Smooth muscle cell (in vitro differentiated cells): ENCODE data around the gene ADK. TPM values are rescaled to one million over a fixed set of nuclear protein-coding genes. Genes with fewer than 3 reads are reported as not detected.

ENCODE experiments used
- DNase-seq: peaks from one replicate; lab custom pipeline; 2025; ENCODE audit not compliant: unreplicated experiment; lab: John Stamatoyannopoulos, UW
- H2AFZ ChIP-seq: fragments of 200-600 bp; sonication (generic); 2 replicates; pipeline ENCODE4 v1.6.0; 2016; ENCODE audit warnings: antibody characterized with exemption, low read depth, mild to moderate bottlenecking
- H3F3A ChIP-seq: fragments of 200-600 bp; sonication (generic); 2 replicates; pipeline ENCODE4 v1.6.0; 2017; ENCODE audit warnings: antibody characterized with exemption, low read depth
- H3K27ac ChIP-seq: fragments of 200-600 bp; sonication (generic); 2 replicates; pipeline ENCODE4 v1.5.1; 2016; ENCODE audit warnings: low read depth, mild to moderate bottlenecking
- H3K27me3 ChIP-seq: fragments of 200-600 bp; sonication (generic); 2 replicates; pipeline ENCODE4 v1.6.1; 2016; ENCODE audit warnings: low read depth, mild to moderate bottlenecking
- H3K36me3 ChIP-seq: fragments of 200-600 bp; sonication (generic); 2 replicates; pipeline ENCODE4 v1.5.1; 2016; ENCODE audit warnings: low read depth
- H3K4me1 ChIP-seq: fragments of 200-600 bp; sonication (generic); 2 replicates; pipeline ENCODE4 v1.5.1; 2016; ENCODE audit warnings: low read depth
- H3K4me2 ChIP-seq: fragments of 200-600 bp; sonication (generic); 2 replicates; pipeline ENCODE4 v1.6.0; 2016; ENCODE audit warnings: mild to moderate bottlenecking
- H3K4me3 ChIP-seq: fragments of 200-600 bp; sonication (generic); 2 replicates; pipeline ENCODE4 v1.5.1; 2016; ENCODE audit warnings: mild to moderate bottlenecking
- H3K79me2 ChIP-seq: fragments of 200-600 bp; sonication (generic); 2 replicates; pipeline ENCODE4 v1.6.0; 2016; ENCODE audit warnings: low read depth, mild to moderate bottlenecking
- H3K9ac ChIP-seq: fragments of 200-600 bp; sonication (generic); 2 replicates; pipeline ENCODE4 v1.6.0; 2016; ENCODE audit warnings: low read depth
- H3K9me3 ChIP-seq: fragments of 200-600 bp; sonication (generic); replicated peaks from 2 replicates; pipeline ENCODE4 v1.5.1; 2016; ENCODE audit warnings: low read depth
- H4K20me1 ChIP-seq: fragments of 200-600 bp; sonication (generic); 2 replicates; pipeline ENCODE4 v1.6.0; 2016; ENCODE audit warnings: low read depth
- WGBS: methylation state at CpG from one replicate; pipeline ENCODE4 v1.1.7; 2016; ENCODE audit warnings: low lambda C conversion rate; 5-methylcytosine and 5-hydroxymethylcytosine counted together
- polyA plus RNA-seq: library from polyadenylated mRNA; unstranded; fragments of >200 nt; fragmentation: Nextera tagmentation; extraction: Ambion mirVana; gene quantifications from 2 replicates; pipeline ENCODE4 v1.2.1, GENCODE V29; 2016
- total RNA-seq: library from RNA; depleted of rRNA; stranded (reverse); fragments of >200 nt; gene quantifications from 2 replicates; pipeline ENCODE4 v1.2.3, GENCODE V29; 2014
- TF ChIP-seq, protein P1 (sequence below): fragments of 200-600 bp; sonication (generic); IDR thresholded peaks from 2 replicates; pipeline ENCODE4 v1.5.1; 2017; ENCODE audit warnings: borderline replicate concordance, mild to moderate bottlenecking, antibody characterized with exemption; ENCODE audit not compliant: insufficient read depth, poor library complexity, severe bottlenecking

Gene ADK
- total and polyA plus RNA-seq, 2 experiments from 2014 or later, result 19.4 to 25.1 TPM

DNA sequence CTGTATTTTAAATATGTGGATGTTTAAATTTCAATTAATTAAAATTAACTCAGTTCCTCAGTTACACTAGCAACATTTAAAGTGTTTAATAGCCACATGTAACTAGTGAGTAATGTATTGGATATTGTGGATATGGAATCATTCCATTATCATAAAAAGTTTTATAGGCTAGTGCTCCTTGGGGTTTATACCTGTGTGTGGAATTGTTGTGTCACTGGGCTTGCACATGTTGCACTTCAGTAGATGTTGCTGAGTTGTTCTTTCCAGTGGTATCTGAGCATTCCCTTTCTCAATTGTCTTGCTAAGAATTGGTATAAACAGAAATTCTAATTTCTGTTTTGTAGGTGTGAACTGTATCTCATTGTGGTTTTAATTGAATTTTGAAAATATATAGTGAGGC, 113.0 kb downstream of the ADK start:
- Histone ChIP-seq H3K4me2 (no peak overlapping the region), H3K4me1 (no peaks in the 10 kb centered on the region), H3F3A (no peaks in the 10 kb centered on the region), H2AFZ (no peak overlapping the region), H3K36me3 (no peaks in the 10 kb centered on the region), H3K27ac (no peak overlapping the region), H3K27me3 (no peaks in the 10 kb centered on the region), H3K9ac (no peak overlapping the region), H3K79me2 (no peaks in the 10 kb centered on the region), H4K20me1 (peaks cover 7% of the 10 kb centered on the region), H3K9me3 (no peaks in the 10 kb centered on the region), H3K4me3 (no peak overlapping the region)
- TF ChIP-seq, protein P1, sequence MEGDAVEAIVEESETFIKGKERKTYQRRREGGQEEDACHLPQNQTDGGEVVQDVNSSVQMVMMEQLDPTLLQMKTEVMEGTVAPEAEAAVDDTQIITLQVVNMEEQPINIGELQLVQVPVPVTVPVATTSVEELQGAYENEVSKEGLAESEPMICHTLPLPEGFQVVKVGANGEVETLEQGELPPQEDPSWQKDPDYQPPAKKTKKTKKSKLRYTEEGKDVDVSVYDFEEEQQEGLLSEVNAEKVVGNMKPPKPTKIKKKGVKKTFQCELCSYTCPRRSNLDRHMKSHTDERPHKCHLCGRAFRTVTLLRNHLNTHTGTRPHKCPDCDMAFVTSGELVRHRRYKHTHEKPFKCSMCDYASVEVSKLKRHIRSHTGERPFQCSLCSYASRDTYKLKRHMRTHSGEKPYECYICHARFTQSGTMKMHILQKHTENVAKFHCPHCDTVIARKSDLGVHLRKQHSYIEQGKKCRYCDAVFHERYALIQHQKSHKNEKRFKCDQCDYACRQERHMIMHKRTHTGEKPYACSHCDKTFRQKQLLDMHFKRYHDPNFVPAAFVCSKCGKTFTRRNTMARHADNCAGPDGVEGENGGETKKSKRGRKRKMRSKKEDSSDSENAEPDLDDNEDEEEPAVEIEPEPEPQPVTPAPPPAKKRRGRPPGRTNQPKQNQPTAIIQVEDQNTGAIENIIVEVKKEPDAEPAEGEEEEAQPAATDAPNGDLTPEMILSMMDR, result no peak
- no peak for DNase-seq

DNA sequence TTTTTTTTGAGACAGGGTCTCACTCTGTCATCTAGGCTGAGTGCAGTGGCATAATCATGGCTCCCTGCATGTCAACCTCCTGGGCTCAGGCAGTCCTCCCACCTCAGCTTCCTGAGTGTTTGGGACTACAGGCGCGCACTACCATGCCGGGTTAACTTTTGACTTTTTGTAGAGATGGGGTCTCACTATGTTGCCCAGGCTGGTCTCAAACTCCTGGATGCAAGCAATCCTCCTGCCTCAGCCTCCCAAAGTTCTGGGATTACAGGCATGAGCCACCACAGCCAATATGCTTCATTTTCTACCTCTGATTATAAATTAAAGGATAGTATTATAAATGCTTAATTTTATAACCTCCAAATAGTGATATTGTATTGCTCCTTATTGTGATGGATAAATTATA, 121.3 kb downstream of the ADK start:
- no peak overlapping the region for H2AFZ ChIP-seq
- WGBS, result 93% methylated on average over 3 of the region's 3 CpGs
- no peak for DNase-seq
- H3K9ac ChIP-seq, result no peak overlapping the region
- no peaks in the 10 kb centered on the region for H3K4me1 ChIP-seq
- no peaks in the 10 kb centered on the region for H3K79me2 ChIP-seq
- H4K20me1 ChIP-seq, result no peaks in the 10 kb centered on the region
- TF ChIP-seq, protein P1, result no peak
- no peaks in the 10 kb centered on the region for H3F3A ChIP-seq
- no peaks in the 10 kb centered on the region for H3K36me3 ChIP-seq
- no peak overlapping the region for H3K4me3 ChIP-seq
- H3K4me2 ChIP-seq, result no peak overlapping the region
- no peaks in the 10 kb centered on the region for H3K27me3 ChIP-seq
- no peak overlapping the region for H3K27ac ChIP-seq
- no peaks in the 10 kb centered on the region for H3K9me3 ChIP-seq

DNA sequence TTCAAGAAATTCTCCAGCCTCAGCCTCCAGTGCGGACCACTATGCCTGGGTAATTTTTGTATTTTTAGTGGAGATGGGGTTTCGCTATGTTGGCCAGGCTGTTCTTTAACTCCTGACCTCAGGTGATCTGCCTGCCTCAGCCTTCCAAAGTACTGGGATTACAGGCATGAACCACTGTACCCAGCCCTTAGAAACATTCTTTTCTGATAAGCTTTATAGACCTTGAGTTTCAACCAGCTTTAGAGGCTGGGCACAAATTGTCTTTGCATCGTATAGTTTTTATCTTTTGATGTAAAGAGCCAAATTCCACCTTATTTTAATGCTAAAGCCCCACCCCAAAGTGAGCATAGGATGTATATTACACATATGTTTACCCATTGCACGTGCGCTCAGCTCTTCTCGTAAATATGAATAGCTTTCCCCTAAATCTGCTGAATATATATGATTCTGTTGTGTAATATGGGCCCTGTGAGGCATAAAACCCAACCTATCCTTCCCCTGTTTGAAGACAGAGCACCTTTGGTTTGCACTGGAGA, 124.8 kb downstream of the ADK start:
- Histone ChIP-seq H3K79me2 (peaks cover 4% of the 10 kb centered on the region), H2AFZ (no peak overlapping the region), H3K27ac (no peak overlapping the region), H3F3A (no peaks in the 10 kb centered on the region), H3K27me3 (no peaks in the 10 kb centered on the region), H3K9ac (no peak overlapping the region), H3K4me2 (no peak overlapping the region), H4K20me1 (no peaks in the 10 kb centered on the region), H3K4me1 (no peaks in the 10 kb centered on the region), H3K36me3 (no peaks in the 10 kb centered on the region), H3K9me3 (no peaks in the 10 kb centered on the region), H3K4me3 (no peak overlapping the region)
- no peak for DNase-seq
- 93% methylated on average over 6 of the region's 6 CpGs for WGBS
- TF ChIP-seq, protein P1, result no peak

DNA sequence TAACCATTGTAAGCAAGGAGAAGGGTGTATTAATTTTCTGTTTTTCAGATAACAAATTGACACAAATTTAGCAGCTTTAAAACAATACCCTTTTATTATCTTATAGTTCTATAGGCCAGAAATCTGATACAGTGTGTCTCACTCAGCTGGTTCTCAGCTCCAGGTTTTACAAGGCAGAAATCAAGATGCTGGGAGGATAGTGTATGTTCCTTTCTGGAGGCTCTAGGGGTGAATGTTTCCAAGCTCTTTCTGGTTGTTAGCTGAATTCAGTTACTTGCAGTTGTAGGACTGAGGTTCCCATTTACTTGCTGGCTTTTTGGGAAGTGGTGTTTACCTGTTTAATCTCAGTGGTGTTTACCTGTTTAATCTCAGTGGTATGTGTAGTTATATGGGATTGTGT, 125.4 kb downstream of the ADK start:
- Histone ChIP-seq H3K9ac (no peak overlapping the region), H3K36me3 (no peaks in the 10 kb centered on the region), H3K4me3 (no peak overlapping the region), H3K79me2 (peaks cover 4% of the 10 kb centered on the region), H3F3A (no peaks in the 10 kb centered on the region), H3K4me1 (no peaks in the 10 kb centered on the region), H3K27ac (no peak overlapping the region), H2AFZ (no peak overlapping the region), H3K9me3 (no peaks in the 10 kb centered on the region), H4K20me1 (no peaks in the 10 kb centered on the region), H3K27me3 (no peaks in the 10 kb centered on the region), H3K4me2 (no peak overlapping the region)
- no peak for DNase-seq
- TF ChIP-seq, protein P1, result no peak
